ENCODE measurements around the gene NFATC1.

NFATC1 gene

DNA sequence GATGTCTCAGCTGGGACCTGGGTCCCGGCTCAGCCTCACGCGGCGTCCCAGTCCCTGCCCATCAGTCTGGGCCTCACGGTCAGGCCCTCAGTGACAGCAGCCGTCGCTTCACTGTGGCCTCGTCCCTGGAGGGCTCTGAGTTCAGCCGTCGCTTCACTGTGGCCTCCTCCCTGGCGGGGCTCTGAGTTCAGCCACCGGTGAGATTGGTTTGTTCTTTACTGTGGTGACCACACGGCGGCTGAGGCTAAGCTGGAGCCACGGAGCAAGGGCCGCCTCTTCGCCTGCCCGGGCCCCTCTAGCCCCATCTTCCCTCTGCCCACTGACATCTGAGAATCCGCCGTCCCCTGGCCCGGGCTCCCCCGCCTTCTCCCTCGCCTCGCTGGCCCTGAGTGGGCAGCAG, 51.2 kb downstream of the NFATC1 start:
- Histone ChIP-seq H3K4me3 (ENCODE audit: severe bottlenecking) (no peak overlapping the region), H3K9me3 (ENCODE audit: severe bottlenecking) (no peaks in the 10 kb centered on the region), H3K27ac (ENCODE audit: poor library complexity, severe bottlenecking) (no peak overlapping the region), H3K27me3 (ENCODE audit: insufficient read depth, poor library complexity, severe bottlenecking) (no peaks in the 10 kb centered on the region), H3K4me1 (ENCODE audit: insufficient read depth, poor library complexity, severe bottlenecking) (no peaks in the 10 kb centered on the region), H3K36me3 (ENCODE audit: low read depth) (no peaks in the 10 kb centered on the region)
- ATAC-seq (ENCODE audit: low read depth) (no peak), DNase-seq (ENCODE audit: low spot score) (no peak)
- TF ChIP-seq CTCF (IDR thresholded peaks at IDR 0.05; ENCODE audit: poor library complexity, severe bottlenecking), result no peak

DNA sequence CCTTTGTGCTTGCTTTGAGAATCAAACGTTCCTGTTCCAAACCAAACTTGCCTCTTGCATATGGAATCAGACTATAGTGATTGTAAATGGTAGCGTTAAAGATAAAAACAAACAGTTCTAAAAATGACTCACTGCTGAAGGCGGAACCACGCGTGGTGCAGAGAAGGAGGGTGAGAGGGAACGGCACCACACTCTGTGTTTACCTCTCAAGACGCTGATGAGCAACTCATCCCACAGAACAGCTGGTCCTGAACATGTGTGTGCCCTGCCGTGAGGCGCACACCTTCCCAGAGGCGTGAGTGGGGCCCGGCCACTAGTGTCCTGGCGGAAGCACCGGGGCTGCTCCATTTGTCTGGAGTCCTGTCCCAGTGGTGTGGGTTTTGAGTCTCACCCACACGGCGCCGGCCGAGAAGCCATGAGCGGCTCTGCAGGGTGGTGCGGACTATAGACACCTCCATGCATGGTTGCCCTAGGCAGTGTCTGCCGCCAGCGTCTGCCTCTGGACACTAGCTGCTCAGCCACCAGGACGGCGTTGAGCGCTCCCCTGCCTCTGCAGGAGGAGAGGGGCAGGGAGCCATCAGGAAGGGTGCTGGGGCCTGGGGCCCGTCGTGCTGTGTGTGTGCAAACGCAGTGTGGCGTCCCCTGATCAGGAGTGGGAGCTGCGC, 52.1 kb downstream of the NFATC1 start:
- no peak overlapping the region for H3K27ac ChIP-seq (ENCODE audit: poor library complexity, severe bottlenecking)
- no peak for TF ChIP-seq CTCF (IDR thresholded peaks at IDR 0.05; ENCODE audit: poor library complexity, severe bottlenecking)
- no peaks in the 10 kb centered on the region for H3K4me1 ChIP-seq (ENCODE audit: insufficient read depth, poor library complexity, severe bottlenecking)
- DNase-seq (ENCODE audit: low spot score) (no peak), ATAC-seq (ENCODE audit: low read depth) (no peak)
- H3K9me3 ChIP-seq (ENCODE audit: severe bottlenecking), result no peaks in the 10 kb centered on the region
- H3K4me3 ChIP-seq (ENCODE audit: severe bottlenecking), result no peak overlapping the region
- H3K27me3 ChIP-seq (ENCODE audit: insufficient read depth, poor library complexity, severe bottlenecking), result no peaks in the 10 kb centered on the region
- no peaks in the 10 kb centered on the region for H3K36me3 ChIP-seq (ENCODE audit: low read depth)

DNA sequence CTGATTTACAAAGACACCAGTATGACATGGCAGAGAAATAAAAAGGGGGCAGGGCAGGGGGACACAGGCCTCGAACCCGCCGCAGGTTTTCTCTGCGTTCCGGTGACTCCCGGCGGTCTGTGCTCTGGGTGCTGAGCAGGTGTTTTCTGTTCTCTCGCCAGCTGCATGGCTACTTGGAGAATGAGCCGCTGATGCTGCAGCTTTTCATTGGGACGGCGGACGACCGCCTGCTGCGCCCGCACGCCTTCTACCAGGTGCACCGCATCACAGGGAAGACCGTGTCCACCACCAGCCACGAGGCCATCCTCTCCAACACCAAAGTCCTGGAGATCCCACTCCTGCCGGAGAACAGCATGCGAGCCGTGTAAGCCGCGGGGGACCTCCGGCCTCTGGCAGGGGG, 52.9 kb downstream of the NFATC1 start:
- no peaks in the 10 kb centered on the region for H3K36me3 ChIP-seq (ENCODE audit: low read depth)
- H3K27me3 ChIP-seq (ENCODE audit: insufficient read depth, poor library complexity, severe bottlenecking), result no peaks in the 10 kb centered on the region
- no peak for DNase-seq (ENCODE audit: low spot score)

DNA sequence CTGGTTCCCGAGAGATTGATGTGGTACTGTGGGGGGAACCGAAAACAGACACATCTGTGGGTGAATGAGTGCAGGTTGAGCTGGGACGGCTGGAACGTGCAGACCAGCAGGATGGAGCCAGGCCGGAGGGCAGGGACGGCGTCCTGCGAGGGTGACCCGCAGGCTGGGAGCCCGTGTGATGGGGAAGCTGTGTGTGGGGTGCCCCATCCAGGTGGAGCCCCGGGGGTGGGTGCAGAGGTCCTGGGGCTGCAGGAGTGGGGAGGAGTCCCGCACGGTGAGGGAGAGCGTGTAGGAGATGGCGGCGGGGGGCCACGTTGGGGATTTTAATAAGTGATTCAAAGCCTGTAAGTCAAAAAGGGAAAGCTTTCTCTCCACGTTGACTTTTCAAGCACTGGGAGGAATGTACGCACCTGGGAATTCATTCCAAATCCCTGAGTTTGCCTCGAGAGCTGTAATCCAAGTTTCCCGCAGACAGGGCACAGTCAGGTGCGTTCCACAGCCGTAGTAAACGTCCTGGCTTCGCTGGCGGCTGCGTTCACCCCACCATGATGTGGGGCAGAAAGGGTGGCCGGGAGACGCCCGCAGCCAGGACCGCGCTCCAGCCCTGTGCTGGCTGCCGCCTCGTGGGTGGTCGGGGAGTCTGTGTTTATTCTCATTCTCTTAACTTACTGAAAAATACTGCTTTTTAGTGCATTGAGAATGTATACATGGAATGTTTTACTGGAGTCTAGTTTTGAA, 54.0 kb downstream of the NFATC1 start:
- no peak for DNase-seq (ENCODE audit: low spot score)
- H3K9me3 ChIP-seq (ENCODE audit: severe bottlenecking), result no peaks in the 10 kb centered on the region
- H3K4me1 ChIP-seq (ENCODE audit: insufficient read depth, poor library complexity, severe bottlenecking), result no peaks in the 10 kb centered on the region
- no peaks in the 10 kb centered on the region for H3K27me3 ChIP-seq (ENCODE audit: insufficient read depth, poor library complexity, severe bottlenecking)
- no peak for ATAC-seq (ENCODE audit: low read depth)
- H3K36me3 ChIP-seq (ENCODE audit: low read depth), result no peaks in the 10 kb centered on the region
- no peak overlapping the region for H3K27ac ChIP-seq (ENCODE audit: poor library complexity, severe bottlenecking)
- TF ChIP-seq CTCF (IDR thresholded peaks at IDR 0.05; ENCODE audit: poor library complexity, severe bottlenecking), result no peak
- H3K4me3 ChIP-seq (ENCODE audit: severe bottlenecking), result no peak overlapping the region

More for the DNA sequence above, 52.9 kb downstream of the NFATC1 start:
- ATAC-seq (ENCODE audit: low read depth), result no peak
- no peak overlapping the region for H3K27ac ChIP-seq (ENCODE audit: poor library complexity, severe bottlenecking)
- no peaks in the 10 kb centered on the region for H3K9me3 ChIP-seq (ENCODE audit: severe bottlenecking)
- no peak for TF ChIP-seq CTCF (IDR thresholded peaks at IDR 0.05; ENCODE audit: poor library complexity, severe bottlenecking)
- H3K4me1 ChIP-seq (ENCODE audit: insufficient read depth, poor library complexity, severe bottlenecking), result no peaks in the 10 kb centered on the region
- no peak overlapping the region for H3K4me3 ChIP-seq (ENCODE audit: severe bottlenecking)
